HepG2 (cell line): ENCODE measurements around the gene JADE2. TPM values are rescaled to one million over a fixed set of nuclear protein-coding genes. Genes with fewer than 3 reads are reported as not detected.

Source experiments
- CHCHD3 ChIP-seq: sonication (generic); formaldehyde crosslinking; IDR thresholded peaks from 2 replicates; pipeline ENCODE4 v1.8.0; 2022; ENCODE audit warnings: mild to moderate bottlenecking, missing genetic modification reagents, moderate library complexity
- FOSL2 ChIP-seq: sonication (generic); formaldehyde crosslinking; IDR thresholded peaks from 2 replicates; pipeline ENCODE4 v1.4.0; 2020; ENCODE audit warnings: missing genetic modification reagents
- HMGA1 ChIP-seq: sonication (generic); formaldehyde crosslinking; conservative IDR thresholded peaks from 2 replicates; pipeline ENCODE4 v1.4.0; 2020; ENCODE audit warnings: missing genetic modification reagents
- HOXA5 ChIP-seq: sonication (generic); formaldehyde crosslinking; IDR thresholded peaks from 2 replicates; pipeline ENCODE4 v1.4.0; 2020; ENCODE audit warnings: missing genetic modification reagents
- KLF12 ChIP-seq: sonication (generic); formaldehyde crosslinking; IDR thresholded peaks from 2 replicates; pipeline ENCODE4 v1.4.0; 2020; ENCODE audit warnings: missing genetic modification reagents, borderline replicate concordance
- SPEN ChIP-seq: sonication (generic); formaldehyde crosslinking; IDR thresholded peaks from 2 replicates; pipeline ENCODE4 v1.5.1; 2020; ENCODE audit warnings: low read depth, mild to moderate bottlenecking, missing genetic modification reagents
- ZBTB38 ChIP-seq: sonication (generic); formaldehyde crosslinking; IDR thresholded peaks from 2 replicates; pipeline ENCODE4 v1.5.1; 2020; ENCODE audit warnings: mild to moderate bottlenecking, missing genetic modification reagents
- ZFP36L1 ChIP-seq: sonication (generic); formaldehyde crosslinking; IDR thresholded peaks from 2 replicates; pipeline ENCODE4 v1.8.0; 2022; ENCODE audit warnings: mild to moderate bottlenecking, missing genetic modification reagents, moderate library complexity
- ZNF484 ChIP-seq: sonication (generic); formaldehyde crosslinking; IDR thresholded peaks from 2 replicates; pipeline ENCODE4 v1.5.1; 2020; ENCODE audit warnings: mild to moderate bottlenecking, low read depth, missing genetic modification reagents, borderline replicate concordance
- ZNF512 ChIP-seq: sonication (generic); formaldehyde crosslinking; IDR thresholded peaks from 2 replicates; pipeline ENCODE4 v1.4.0; 2020; ENCODE audit warnings: mild to moderate bottlenecking, missing genetic modification reagents
- ZNF83 ChIP-seq: sonication (generic); formaldehyde crosslinking; IDR thresholded peaks from 2 replicates; pipeline ENCODE4 v1.4.0; 2020; ENCODE audit warnings: missing genetic modification reagents, mild to moderate bottlenecking, borderline replicate concordance
- polyA plus RNA-seq, 8 experiments: library from polyadenylated mRNA; depleted of rRNA in 3 of 8; stranded (reverse) in 7 of 8; unstranded in 1 of 8; fragments of >200 nt; fragmentation: Illumina TruSeq in 4 of 8; extraction: Trizol in 4 of 8; gene quantifications; 2 replicates each; pipeline versions ENCODE4 v1.2.1 to v1.2.3, GENCODE V29; 2011 to 2016; ENCODE audit warnings: low read depth in 4 of 8, missing spikeins in 1 of 8, mixed read lengths in 1 of 8; ENCODE audit not compliant: insufficient read depth in 1 of 8
- total RNA-seq, 5 experiments: library from RNA; depleted of rRNA; stranded (reverse); fragments of >200 nt; fragmentation: Illumina TruSeq; extraction: Trizol; gene quantifications; 2 replicates each; pipeline ENCODE4 v1.2.3, GENCODE V29; 2016; ENCODE audit warnings: low read depth in 1 of 5
- TF ChIP-seq, protein P1 (sequence below): sonication (generic); formaldehyde crosslinking; IDR thresholded peaks from 2 replicates; pipeline ENCODE4 v1.4.0; 2020; ENCODE audit warnings: missing genetic modification reagents
- TF ChIP-seq, protein P2 (sequence below): IDR thresholded peaks from 2 replicates; pipeline ENCODE4 v1.6.1; 2012; ENCODE audit warnings: low read depth, low read length, improper control_type of control experiment
- TF ChIP-seq, protein P3 (sequence below): conservative IDR thresholded peaks from 2 replicates; pipeline ENCODE4 v1.6.1; 2018; ENCODE audit warnings: missing genetic modification reagents
- TF ChIP-seq, protein P4 (sequence below): sonication (generic); formaldehyde crosslinking; conservative IDR thresholded peaks from 2 replicates; pipeline ENCODE4 v1.4.0; 2020; ENCODE audit warnings: missing genetic modification reagents

Gene JADE2
- total and polyA plus RNA-seq, 2 of the 13 experiments (the other 11 are each of a cell fraction or from before 2014, with no cell fraction given) = 7.5 to 15.1 TPM

- TF ChIP-seq, protein P1, sequence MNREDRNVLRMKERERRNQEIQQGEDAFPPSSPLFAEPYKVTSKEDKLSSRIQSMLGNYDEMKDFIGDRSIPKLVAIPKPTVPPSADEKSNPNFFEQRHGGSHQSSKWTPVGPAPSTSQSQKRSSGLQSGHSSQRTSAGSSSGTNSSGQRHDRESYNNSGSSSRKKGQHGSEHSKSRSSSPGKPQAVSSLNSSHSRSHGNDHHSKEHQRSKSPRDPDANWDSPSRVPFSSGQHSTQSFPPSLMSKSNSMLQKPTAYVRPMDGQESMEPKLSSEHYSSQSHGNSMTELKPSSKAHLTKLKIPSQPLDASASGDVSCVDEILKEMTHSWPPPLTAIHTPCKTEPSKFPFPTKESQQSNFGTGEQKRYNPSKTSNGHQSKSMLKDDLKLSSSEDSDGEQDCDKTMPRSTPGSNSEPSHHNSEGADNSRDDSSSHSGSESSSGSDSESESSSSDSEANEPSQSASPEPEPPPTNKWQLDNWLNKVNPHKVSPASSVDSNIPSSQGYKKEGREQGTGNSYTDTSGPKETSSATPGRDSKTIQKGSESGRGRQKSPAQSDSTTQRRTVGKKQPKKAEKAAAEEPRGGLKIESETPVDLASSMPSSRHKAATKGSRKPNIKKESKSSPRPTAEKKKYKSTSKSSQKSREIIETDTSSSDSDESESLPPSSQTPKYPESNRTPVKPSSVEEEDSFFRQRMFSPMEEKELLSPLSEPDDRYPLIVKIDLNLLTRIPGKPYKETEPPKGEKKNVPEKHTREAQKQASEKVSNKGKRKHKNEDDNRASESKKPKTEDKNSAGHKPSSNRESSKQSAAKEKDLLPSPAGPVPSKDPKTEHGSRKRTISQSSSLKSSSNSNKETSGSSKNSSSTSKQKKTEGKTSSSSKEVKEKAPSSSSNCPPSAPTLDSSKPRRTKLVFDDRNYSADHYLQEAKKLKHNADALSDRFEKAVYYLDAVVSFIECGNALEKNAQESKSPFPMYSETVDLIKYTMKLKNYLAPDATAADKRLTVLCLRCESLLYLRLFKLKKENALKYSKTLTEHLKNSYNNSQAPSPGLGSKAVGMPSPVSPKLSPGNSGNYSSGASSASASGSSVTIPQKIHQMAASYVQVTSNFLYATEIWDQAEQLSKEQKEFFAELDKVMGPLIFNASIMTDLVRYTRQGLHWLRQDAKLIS = no peak
- TF ChIP-seq HOXA5 (CRISPR knock-in tag) (0 out of 2 replicates have a peak, but pooled peaks have one; percentile 39), SPEN (no peak), CHCHD3 (CRISPR knock-in tag) (no peak), HMGA1 (CRISPR knock-in tag) (no peak), ZFP36L1 (CRISPR knock-in tag) (peak; percentile 63; the same call in 1 of the 2 replicates), ZNF83 (CRISPR knock-in tag) (no peak), FOSL2 (CRISPR knock-in tag) (peak; percentile 61), ZNF512 (CRISPR knock-in tag) (0 out of 2 replicates have a peak, but pooled peaks have one; percentile 53), ZBTB38 (CRISPR knock-in tag) (no peak), KLF12 (CRISPR knock-in tag) (no peak), ZNF484 (CRISPR knock-in tag) (no peak)
- TF ChIP-seq, protein P2, sequence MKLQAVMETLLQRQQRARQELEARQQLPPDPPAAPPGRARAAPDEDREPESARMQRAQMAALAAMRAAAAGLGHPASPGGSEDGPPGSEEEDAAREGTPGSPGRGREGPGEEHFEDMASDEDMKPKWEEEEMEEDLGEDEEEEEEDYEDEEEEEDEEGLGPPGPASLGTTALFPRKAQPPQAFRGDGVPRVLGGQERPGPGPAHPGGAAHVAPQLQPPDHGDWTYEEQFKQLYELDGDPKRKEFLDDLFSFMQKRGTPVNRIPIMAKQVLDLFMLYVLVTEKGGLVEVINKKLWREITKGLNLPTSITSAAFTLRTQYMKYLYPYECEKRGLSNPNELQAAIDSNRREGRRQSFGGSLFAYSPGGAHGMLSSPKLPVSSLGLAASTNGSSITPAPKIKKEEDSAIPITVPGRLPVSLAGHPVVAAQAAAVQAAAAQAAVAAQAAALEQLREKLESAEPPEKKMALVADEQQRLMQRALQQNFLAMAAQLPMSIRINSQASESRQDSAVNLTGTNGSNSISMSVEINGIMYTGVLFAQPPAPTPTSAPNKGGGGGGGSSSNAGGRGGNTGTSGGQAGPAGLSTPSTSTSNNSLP = no peak
- TF ChIP-seq, protein P3, sequence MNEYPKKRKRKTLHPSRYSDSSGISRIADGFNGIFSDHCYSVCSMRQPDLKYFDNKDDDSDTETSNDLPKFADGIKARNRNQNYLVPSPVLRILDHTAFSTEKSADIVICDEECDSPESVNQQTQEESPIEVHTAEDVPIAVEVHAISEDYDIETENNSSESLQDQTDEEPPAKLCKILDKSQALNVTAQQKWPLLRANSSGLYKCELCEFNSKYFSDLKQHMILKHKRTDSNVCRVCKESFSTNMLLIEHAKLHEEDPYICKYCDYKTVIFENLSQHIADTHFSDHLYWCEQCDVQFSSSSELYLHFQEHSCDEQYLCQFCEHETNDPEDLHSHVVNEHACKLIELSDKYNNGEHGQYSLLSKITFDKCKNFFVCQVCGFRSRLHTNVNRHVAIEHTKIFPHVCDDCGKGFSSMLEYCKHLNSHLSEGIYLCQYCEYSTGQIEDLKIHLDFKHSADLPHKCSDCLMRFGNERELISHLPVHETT (CRISPR knock-in tag) = no peak
- TF ChIP-seq, protein P4, sequence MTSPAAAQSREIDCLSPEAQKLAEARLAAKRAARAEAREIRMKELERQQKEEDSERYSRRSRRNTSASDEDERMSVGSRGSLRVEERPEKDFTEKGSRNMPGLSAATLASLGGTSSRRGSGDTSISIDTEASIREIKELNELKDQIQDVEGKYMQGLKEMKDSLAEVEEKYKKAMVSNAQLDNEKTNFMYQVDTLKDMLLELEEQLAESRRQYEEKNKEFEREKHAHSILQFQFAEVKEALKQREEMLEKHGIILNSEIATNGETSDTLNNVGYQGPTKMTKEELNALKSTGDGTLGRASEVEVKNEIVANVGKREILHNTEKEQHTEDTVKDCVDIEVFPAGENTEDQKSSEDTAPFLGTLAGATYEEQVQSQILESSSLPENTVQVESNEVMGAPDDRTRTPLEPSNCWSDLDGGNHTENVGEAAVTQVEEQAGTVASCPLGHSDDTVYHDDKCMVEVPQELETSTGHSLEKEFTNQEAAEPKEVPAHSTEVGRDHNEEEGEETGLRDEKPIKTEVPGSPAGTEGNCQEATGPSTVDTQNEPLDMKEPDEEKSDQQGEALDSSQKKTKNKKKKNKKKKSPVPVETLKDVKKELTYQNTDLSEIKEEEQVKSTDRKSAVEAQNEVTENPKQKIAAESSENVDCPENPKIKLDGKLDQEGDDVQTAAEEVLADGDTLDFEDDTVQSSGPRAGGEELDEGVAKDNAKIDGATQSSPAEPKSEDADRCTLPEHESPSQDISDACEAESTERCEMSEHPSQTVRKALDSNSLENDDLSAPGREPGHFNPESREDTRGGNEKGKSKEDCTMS (CRISPR knock-in tag) = 0 out of 2 replicates have a peak, but pooled peaks have one; percentile 53
Measured at GRCh38 chr5:134511796-134512660, 13.4 kb upstream of the JADE2 start (continued).
